Sigmoid colon (tissue), 7 donors: ENCODE results near the gene TUBA4B. TPM values are rescaled to one million over a fixed set of nuclear protein-coding genes. Genes with fewer than 3 reads are reported as not detected.
"Not testable (repeated sequence)": the region's sequence is repeated elsewhere in the genome, so short reads cannot be mapped to it uniquely, and the experiment has no call there.

Experiments used
- DNase-seq: peaks from one replicate; pipeline ENCODE4 v3.0.0-alpha.2; 2019
- H3K27ac ChIP-seq, 4 donors: fragments of 200-600 bp; sonication (generic); one replicate each; pipeline ENCODE4 v1.5.1; 2016 to 2019; ENCODE audit warnings: mild to moderate bottlenecking in 1 of 4
- H3K27me3 ChIP-seq, 3 donors: fragments of 200-600 bp; sonication (generic); one replicate each; pipeline ENCODE4 v1.5.1; 2019; ENCODE audit warnings: mild to moderate bottlenecking in 1 of 3
- H3K36me3 ChIP-seq, 4 donors: fragments of 200-600 bp; sonication (generic); one replicate each; pipeline ENCODE4 v1.5.1; 2016 to 2019
- H3K4me1 ChIP-seq, 4 donors: fragments of 200-600 bp; sonication (generic); one replicate each; pipeline ENCODE4 v1.5.1; 2017 to 2019
- H3K4me3 ChIP-seq, 4 donors: fragments of 200-600 bp; sonication (generic); one replicate each; pipeline ENCODE4 v1.5.1; 2017 to 2019; ENCODE audit warnings: mild to moderate bottlenecking in 2 of 4, moderate library complexity in 1 of 4
- H3K9me3 ChIP-seq, 4 donors: fragments of 200-600 bp in 3 of 4; sonication (generic) in 3 of 4; one replicate each; pipeline versions ENCODE4 v1.5.1 to v1.6.1; 2013 to 2019
- EP300 ChIP-seq, 4 donors: sonication (generic); formaldehyde crosslinking; IDR thresholded peaks; one replicate each; pipeline ENCODE4 v1.6.1; 2017; ENCODE audit warnings: antibody characterized with exemption in 4 of 4
- POLR2A ChIP-seq, 2 donors: fragments of 450-650 bp; IDR thresholded peaks; one replicate each; pipeline ENCODE4 v1.6.1; 2016; ENCODE audit warnings: antibody characterized with exemption in 2 of 2, mild to moderate bottlenecking in 2 of 2, moderate library complexity in 2 of 2
- POLR2AphosphoS5 ChIP-seq, 4 donors: sonication (generic); formaldehyde crosslinking; IDR thresholded peaks; one replicate each; pipeline ENCODE4 v1.6.1; 2017; ENCODE audit warnings: antibody characterized with exemption in 4 of 4
- WGBS, 2 donors: extraction: QIAGEN DNeasy Blood & Tissue Kit; methylation state at CpG; one replicate each; pipeline ENCODE4 v1.1.7; 2013; 5-methylcytosine and 5-hydroxymethylcytosine counted together
- intact Hi-C: fragments of 100-400 bp; cut with DNase I; formaldehyde crosslinking; loops from one replicate; pipeline ENCODE4 v1.15.1; 2023
- polyA plus RNA-seq, 3 donors: library from polyadenylated mRNA; stranded (reverse); fragments of 200-250 nt; gene quantifications; one replicate each; pipeline ENCODE4 v1.2.3, GENCODE V29; 2013
- total RNA-seq, 4 donors: library from RNA; depleted of rRNA; stranded (reverse); fragments of >200 nt; gene quantifications; one replicate each; pipeline ENCODE4 v1.1.0, GENCODE V29; 2016
- TF ChIP-seq, protein P1 (sequence below), 4 experiments: fragments of 450-650 bp in 3 of 4; fragments of 200-600 bp in 1 of 4; IDR thresholded peaks; one replicate each; pipeline ENCODE4 v1.5.1; 2016 to 2019; ENCODE audit warnings: antibody characterized with exemption in 4 of 4, mild to moderate bottlenecking in 3 of 4, moderate library complexity in 2 of 4
- donor health status: healthy with polysubstance abuse.
- donor health status: Bipolar disorder and iron deficiency.
- donor health status: healthy.

TUBA4B gene
- total and polyA plus RNA-seq, 7 donors: not detected

GRCh38 chr2:219284501-219285372, 31.7 kb downstream of the TUBA4B start:
- WGBS, 2 donors: 93 to 95% methylated on average over 16 of the region's 16 CpGs
- H3K4me3 ChIP-seq: no peak overlapping the region
- intact Hi-C loops: no loop called here
- H3K27ac ChIP-seq: peak overlapping the region in 2 of 4 donors; percentile 13 to 14
- H3K36me3 ChIP-seq: peaks cover 28 to 56% (median 45%) of the 10 kb centered on the region in 4 donors
- H3K4me1 ChIP-seq: peaks cover 0 to 33% (median 28%) of the 10 kb centered on the region in 4 donors
- peak; percentile 57 for DNase-seq
- H3K9me3 ChIP-seq: no peaks in the 10 kb centered on the region
- no peaks in the 10 kb centered on the region for H3K27me3 ChIP-seq
- no peak for TF ChIP-seq POLR2AphosphoS5 (IDR thresholded peaks at IDR 0.05)
- TF ChIP-seq EP300 (IDR thresholded peaks at IDR 0.05): no peak
- no peak for TF ChIP-seq POLR2A (IDR thresholded peaks at IDR 0.05)
- TF ChIP-seq, protein P1, sequence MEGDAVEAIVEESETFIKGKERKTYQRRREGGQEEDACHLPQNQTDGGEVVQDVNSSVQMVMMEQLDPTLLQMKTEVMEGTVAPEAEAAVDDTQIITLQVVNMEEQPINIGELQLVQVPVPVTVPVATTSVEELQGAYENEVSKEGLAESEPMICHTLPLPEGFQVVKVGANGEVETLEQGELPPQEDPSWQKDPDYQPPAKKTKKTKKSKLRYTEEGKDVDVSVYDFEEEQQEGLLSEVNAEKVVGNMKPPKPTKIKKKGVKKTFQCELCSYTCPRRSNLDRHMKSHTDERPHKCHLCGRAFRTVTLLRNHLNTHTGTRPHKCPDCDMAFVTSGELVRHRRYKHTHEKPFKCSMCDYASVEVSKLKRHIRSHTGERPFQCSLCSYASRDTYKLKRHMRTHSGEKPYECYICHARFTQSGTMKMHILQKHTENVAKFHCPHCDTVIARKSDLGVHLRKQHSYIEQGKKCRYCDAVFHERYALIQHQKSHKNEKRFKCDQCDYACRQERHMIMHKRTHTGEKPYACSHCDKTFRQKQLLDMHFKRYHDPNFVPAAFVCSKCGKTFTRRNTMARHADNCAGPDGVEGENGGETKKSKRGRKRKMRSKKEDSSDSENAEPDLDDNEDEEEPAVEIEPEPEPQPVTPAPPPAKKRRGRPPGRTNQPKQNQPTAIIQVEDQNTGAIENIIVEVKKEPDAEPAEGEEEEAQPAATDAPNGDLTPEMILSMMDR (IDR thresholded peaks at IDR 0.05): no peak

DNA sequence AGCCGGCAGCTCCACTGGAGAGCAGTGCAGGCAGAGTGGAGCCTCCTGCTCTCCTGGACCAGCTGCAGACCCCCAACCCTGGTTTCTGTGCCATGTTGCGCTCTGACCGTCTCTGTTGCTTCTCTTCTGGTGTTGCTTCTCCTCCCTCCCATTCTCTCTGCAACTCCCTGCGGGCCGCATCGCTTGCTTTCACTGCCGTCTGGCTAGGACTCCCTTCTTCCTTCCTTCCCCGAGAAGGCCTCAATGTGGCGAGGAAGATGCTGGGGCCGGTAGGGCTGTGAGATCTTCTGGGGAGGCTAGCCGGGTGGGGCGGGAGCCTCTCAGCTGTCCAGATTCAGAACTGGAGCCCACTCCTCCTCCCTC, 32.3 kb downstream of the TUBA4B start:
- Histone ChIP-seq H3K4me3 (no peak overlapping the region), H3K36me3 (peaks cover 28 to 56% (median 45%) of the 10 kb centered on the region in 4 donors), H3K4me1 (peaks cover 0 to 32% (median 26%) of the 10 kb centered on the region in 4 donors), H3K9me3 (no peaks in the 10 kb centered on the region), H3K27ac (peak overlapping the region in 3 of 4 donors; percentile 14 to 33 (median 32)), H3K27me3 (no peaks in the 10 kb centered on the region)
- WGBS, 2 donors: 95 to 97% methylated on average over 12 of the region's 12 CpGs
- DNase-seq: no peak
- TF ChIP-seq POLR2A (IDR thresholded peaks at IDR 0.05) (no peak), POLR2AphosphoS5 (IDR thresholded peaks at IDR 0.05) (no peak), EP300 (IDR thresholded peaks at IDR 0.05) (no peak)
- TF ChIP-seq, protein P1 (IDR thresholded peaks at IDR 0.05): no peak
- intact Hi-C loops: no loop called here

DNA sequence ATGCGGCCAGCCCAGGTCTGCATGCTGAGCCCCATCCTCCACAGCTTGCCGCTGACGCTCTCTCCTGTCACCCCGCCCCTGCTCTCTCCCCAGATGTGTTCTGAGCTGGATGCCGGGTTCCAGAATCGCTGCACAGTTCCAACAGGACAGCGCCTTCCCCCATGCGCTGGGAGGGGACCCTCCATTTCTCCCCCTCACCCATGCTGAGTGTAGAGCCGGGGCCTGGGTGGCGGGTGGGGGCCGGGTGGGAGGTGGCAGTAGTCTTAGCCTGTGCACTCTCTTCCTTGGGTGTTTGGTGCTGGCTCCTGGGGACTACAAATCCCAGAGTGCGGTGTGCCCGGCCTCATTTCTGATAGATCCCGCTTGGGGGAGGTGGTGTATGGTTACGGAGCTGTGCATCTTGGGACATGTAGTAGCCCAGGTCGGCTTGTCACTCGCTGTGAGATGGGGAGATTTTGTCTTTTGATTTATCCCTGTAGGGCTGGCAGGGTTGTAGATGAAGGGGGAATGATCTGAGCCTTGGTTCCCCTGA, 32.9 kb downstream of the TUBA4B start:
- Histone ChIP-seq H3K36me3 (peaks cover 28 to 50% (median 42%) of the 10 kb centered on the region in 4 donors), H3K4me3 (no peak overlapping the region), H3K27ac (peak overlapping the region; percentile 14 to 33 (median 26)), H3K4me1 (peaks cover 0 to 26% (median 19%) of the 10 kb centered on the region in 4 donors), H3K27me3 (no peaks in the 10 kb centered on the region), H3K9me3 (no peaks in the 10 kb centered on the region)
- WGBS, 2 donors: 87 to 92% methylated on average over 17 of the region's 17 CpGs
- intact Hi-C loops: no loop called here
- no peak for TF ChIP-seq EP300 (IDR thresholded peaks at IDR 0.05)
- no peak for TF ChIP-seq POLR2AphosphoS5 (IDR thresholded peaks at IDR 0.05)
- TF ChIP-seq POLR2A (IDR thresholded peaks at IDR 0.05): no peak
- TF ChIP-seq, protein P1 (IDR thresholded peaks at IDR 0.05): no peak
- DNase-seq: peak; percentile 67

DNA sequence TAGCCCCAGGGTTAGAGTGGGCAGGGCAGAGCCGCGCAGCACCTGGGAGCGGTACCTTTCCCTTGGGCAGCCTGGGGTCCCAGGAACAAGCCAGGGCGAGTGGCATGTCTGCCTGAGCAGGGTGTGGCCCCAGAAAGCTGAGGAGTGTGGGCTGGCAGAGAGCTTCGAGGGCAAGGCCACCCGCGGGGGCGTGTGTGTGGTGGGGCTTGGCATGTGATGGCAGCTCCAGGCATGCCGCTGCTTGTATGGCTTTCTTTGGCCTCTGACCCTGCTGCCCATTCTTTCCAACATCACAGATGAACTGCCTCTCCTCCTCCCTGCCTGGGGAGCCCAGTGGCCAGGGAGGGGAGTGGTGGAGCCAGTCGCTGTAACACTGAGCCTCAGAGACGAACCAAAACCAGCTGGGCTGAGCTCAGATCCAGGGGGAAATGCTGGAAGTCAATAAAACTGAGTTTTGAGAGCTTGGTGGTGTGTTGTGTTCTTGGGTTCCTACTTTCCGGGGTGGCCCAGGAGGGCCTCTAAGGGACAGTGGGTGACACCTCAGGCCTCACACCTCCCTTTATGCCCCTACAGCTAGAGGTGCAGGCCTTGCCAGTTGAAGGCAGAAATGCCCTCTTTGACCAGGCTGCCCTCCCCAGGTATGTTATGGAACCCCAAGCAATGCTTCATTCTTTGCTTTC, 33.5 kb downstream of the TUBA4B start:
- intact Hi-C loops: no loop called here
- no peaks in the 10 kb centered on the region for H3K27me3 ChIP-seq
- no peak for TF ChIP-seq POLR2AphosphoS5 (IDR thresholded peaks at IDR 0.05)
- TF ChIP-seq, protein P1 (IDR thresholded peaks at IDR 0.05): no peak
- TF ChIP-seq POLR2A (IDR thresholded peaks at IDR 0.05): no peak
- no peak for TF ChIP-seq EP300 (IDR thresholded peaks at IDR 0.05)
- no peak overlapping the region for H3K4me3 ChIP-seq
- peak; percentile 61 for DNase-seq
- WGBS, 2 donors: 84 to 87% methylated on average over 12 of the region's 12 CpGs
- peaks cover 0 to 20% (median 14%) of the 10 kb centered on the region in 4 donors for H3K4me1 ChIP-seq
- H3K27ac ChIP-seq: peak overlapping the region in 3 of 4 donors; percentile 19 to 40 (median 32)
- H3K36me3 ChIP-seq: peaks cover 28 to 44% (median 38%) of the 10 kb centered on the region in 4 donors
- H3K9me3 ChIP-seq: no peaks in the 10 kb centered on the region

- Histone ChIP-seq H3K27ac (peak overlapping the region in 3 of 4 donors; percentile 19 to 40 (median 32)), H3K4me1 (peaks cover 0 to 15% (median 12%) of the 10 kb centered on the region in 4 donors), H3K36me3 (peaks cover 25 to 39% (median 33%) of the 10 kb centered on the region in 4 donors)
- H3K4me3 ChIP-seq, intact Hi-C loops, H3K27me3 ChIP-seq, DNase-seq, H3K9me3 ChIP-seq: not testable (repeated sequence)
- WGBS, 2 donors: 86 to 90% methylated on average over 6 of the region's 6 CpGs
Measured at GRCh38 chr2:219287116-219287440, 34.0 kb downstream of the TUBA4B start.
